ENCODE data around the gene UCP2.
"Not testable (repeated sequence)": the region's sequence is repeated elsewhere in the genome, so short reads cannot be mapped to it uniquely, and the experiment has no call there.

The UCP2 gene

DNA sequence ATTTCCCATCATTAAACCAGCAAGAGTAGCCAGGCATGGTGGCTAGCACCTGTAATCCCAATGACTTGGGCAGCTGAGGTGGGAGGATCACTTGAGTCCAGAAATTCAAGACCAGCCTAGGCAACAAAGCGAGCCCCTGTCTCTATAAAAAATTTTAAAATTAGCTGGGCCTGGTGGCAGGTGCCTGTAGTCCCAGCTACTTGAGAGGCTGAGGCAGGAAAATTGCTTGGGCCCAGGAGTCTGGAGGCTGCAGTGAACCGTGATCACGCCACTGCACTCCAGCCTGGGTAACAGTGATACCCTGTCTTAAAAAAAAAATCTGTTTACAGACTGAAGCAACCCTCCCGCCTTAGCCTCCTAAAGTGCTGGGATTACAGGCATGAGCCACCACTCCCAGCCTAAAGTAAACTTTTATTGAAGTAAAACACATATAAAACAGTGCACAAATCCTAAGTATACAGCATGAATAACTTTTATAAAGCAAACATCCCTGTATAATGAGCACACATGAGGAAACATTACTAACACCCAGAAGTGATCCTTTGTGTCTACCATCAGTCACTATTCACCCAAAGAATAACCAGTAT, 13.6 kb upstream of the UCP2 start:
- no peak for DNase-seq (ENCODE audit: low read depth in 2 of 3, low spot score in 2 of 3)

DNA sequence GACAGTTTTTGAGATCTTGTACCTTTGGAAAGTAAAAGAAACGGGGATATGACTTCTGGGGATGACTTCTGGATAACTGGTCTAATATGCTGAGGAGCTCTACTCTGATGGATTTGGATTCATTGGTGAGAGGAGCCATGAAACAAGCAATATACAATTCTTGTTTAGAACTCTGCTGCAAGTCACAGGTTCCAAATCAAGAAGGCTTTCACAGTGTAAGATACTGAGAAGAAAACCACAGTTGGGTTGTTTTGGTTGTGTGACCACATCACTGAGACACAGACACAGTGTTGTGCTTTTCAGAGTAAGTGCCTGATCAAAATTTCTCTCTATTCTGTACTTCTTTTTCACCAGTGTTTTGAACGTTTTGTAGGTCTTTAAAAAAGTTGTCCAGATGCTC, 13.1 kb upstream of the UCP2 start:
- DNase-seq (ENCODE audit: low read depth in 2 of 3, low spot score in 2 of 3): no peak

DNA sequence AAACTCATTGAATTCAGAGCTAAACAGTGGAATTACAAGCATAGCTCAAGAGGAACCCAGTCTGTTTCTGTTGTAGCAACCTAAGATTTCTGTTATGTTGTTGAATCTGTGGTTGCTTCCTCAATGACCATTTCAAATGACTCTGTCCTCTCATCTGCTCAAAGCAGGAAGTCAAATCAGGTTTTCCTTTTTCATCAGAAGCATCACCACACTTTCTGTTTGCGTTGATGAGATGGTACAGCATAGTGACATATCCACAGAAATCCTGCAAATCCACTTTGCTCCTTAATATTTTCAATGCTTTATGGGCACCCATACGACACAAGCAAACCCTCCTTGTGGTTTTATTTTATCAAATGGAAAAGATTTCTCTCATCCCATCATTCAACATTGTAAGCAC, 12.6 kb upstream of the UCP2 start:
- no peak for DNase-seq (ENCODE audit: low read depth in 2 of 3, low spot score in 2 of 3)

DNA sequence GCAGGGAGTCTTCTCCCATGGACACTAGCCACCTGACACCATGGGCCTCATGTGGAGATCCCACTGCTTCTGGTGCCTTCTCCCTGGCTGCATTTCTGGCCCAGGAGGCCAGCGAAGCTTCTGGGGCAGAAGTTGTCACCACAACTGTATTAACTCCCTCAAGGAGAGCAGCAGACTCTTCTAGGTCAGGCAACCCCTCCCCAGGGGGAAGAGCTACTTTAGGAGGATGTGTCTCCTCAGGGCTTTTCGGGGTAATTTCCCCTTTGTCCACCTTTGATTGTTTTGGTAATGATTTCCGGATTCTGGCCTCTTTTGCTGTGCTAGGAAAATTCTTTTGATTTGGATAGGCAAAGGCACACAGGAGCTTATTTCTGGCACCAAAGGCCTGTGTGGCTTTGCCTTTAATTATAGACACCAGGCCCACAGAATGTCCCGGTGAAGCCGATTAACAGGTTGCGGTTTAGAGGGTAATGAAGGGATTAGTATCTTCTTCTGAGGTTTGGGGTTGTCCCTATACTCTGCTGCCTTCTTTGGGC, 8.9 kb upstream of the UCP2 start:
- no peak for DNase-seq (ENCODE audit: low read depth in 2 of 3, low spot score in 2 of 3)

DNA sequence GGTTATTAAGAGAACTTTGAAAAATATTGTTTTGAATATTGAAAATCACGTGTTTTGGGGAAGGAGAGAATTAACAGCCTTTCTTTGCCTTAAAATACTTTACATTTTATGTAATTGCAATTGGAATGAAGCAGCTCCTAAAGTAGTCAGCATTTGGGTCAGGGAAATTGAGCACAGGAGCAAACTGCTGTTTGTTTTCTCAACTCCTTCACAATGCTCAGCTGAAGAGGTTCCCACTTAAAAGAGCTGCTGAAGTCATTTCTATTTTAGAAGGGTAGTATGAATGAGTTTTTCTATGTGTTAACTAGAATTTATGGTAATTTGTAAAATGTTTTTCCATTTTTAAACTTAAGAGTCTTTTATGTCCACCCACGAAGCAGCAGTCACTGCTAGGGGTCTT, 8.1 kb upstream of the UCP2 start:
- DNase-seq (ENCODE audit: low read depth in 2 of 3, low spot score in 2 of 3): no peak

DNA sequence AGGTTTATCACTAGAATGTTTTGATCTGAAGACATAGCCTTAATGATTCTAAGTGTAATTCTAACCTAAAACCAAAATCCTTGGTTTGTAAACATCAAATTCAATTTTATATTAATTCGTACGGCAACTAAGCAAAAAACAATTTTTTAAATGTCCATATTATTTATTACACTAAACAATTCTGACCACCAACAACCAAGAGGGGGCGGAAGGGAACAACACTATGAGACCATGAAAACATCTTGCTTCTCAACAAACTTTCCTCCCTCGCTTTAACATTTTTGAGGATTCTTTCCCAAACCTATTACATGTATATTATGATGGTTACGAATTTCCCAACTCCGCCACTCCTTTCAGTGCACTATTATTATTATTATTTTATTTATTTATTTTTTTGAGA, 6.5 kb upstream of the UCP2 start:
- DNase-seq (ENCODE audit: low read depth in 2 of 3, low spot score in 2 of 3): no peak

DNA sequence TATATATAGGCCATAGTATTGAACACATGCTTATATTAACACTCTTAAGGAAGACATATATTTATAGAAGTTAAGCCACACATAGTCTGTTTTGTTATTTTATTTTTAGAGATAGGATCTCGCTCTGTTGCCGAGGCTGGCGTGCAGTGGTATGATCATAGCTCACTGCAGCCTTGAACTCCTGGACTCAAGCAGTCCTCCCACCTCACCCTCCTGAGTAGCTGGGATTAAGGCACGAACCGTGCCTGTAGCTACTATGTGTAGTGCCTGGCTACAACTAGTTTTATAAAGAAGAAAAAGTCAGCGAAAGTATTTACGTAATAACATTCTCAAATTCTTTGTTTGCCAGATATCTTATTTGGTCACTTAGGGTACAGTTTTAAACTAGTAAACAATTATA, 5.6 kb upstream of the UCP2 start:
- DNase-seq (ENCODE audit: low read depth in 2 of 3, low spot score in 2 of 3): no peak

DNA sequence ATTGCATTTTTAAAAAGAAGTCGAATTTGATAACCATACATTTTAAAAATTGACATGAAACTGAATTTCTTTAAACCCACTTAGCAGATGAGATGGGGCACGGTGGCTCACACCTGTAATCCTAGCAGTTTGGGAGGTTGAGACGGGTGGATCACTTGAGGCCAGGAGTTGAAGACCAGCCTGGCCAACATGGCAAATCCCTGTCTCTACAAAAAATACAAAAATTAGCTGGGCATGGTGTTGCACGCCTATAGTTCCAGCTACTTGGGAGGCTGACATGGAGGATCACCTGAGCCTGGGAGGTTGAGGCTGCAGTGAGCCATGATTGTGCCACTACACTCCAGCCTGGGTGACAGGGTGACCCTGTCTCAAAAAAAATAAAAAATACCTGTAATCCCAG, 3.0 kb upstream of the UCP2 start:
- DNase-seq (ENCODE audit: low read depth in 2 of 3, low spot score in 2 of 3): not testable (repeated sequence)

DNA sequence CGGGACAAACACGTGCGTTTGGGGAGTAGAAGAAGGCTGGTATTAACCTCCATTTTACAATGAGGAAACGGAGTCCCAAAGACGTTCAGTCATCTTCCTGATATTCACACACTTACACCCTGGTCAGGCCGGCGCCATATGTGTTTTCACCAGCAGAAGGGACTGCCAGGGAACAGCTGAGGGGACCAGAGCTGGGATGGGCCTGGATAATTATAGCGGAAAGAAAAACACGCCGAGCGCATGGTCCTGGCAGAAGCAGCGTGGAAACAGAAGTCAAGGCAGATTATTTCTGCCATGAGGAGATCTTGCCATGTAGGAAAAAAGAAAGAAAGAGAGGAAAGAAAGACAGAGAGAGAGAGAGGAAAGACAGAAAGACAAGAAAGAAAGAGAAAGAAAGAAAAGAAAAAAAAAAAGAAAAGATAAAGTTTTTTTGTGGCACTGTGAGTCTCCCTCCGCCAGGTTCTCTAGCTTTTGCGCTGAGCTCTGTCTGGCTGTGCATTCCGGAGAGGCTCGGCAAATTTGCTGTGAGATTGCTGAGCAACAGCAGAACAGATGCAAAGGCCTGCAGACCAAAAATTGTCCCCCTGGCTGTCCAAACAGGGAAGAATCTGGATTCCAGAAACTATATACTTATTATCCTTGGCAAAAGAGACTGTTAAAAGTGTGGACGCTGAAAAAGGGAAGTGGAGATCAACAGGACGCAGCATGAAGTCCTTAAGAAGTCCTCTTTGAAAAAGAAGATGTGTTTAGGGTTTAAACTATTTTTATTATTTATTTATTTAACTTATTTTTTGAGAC, 1.3 kb upstream of the UCP2 start:
- DNase-seq (ENCODE audit: low read depth in 2 of 3, low spot score in 2 of 3): no peak

DNA sequence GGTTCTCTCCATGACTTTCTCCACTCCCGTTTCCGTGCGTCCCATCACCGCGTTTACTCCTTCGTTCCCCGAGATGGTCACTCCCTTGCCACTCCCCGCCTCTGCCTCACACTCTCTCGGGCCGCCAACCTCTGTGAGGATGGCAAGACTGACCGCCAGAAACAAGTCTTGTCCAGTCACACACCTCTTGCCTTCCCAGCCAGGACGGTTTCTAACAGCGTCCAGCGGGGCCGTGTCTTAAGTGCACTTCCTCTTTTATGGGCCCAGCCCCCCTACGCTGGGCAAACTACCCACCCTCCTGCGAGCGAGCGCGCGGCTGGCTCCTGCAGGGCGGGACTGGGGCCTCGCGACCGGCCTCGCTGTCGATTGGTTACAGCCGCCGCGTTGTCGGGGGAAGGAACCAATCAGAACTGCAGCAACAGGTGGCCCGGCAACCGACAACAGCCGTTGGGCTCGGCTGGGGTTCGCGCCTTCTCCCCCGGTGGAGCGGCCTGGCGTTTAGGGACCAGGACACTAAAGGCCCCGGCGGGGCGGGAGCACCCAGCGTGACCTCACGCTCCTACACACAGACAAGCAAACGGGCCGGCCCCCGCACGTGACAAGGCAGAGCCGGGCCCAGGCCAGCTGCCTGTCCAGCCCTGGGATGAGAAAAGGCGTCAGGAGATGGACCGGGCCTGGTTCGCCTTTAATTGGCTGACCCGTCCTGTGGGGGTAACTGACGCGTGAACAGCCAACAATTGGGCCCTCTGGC, 522 bp upstream of the UCP2 start:
- peak in 2 of 3 experiments; percentile 75 to 90 for DNase-seq (ENCODE audit: low read depth in 2 of 3, low spot score in 2 of 3)

DNA sequence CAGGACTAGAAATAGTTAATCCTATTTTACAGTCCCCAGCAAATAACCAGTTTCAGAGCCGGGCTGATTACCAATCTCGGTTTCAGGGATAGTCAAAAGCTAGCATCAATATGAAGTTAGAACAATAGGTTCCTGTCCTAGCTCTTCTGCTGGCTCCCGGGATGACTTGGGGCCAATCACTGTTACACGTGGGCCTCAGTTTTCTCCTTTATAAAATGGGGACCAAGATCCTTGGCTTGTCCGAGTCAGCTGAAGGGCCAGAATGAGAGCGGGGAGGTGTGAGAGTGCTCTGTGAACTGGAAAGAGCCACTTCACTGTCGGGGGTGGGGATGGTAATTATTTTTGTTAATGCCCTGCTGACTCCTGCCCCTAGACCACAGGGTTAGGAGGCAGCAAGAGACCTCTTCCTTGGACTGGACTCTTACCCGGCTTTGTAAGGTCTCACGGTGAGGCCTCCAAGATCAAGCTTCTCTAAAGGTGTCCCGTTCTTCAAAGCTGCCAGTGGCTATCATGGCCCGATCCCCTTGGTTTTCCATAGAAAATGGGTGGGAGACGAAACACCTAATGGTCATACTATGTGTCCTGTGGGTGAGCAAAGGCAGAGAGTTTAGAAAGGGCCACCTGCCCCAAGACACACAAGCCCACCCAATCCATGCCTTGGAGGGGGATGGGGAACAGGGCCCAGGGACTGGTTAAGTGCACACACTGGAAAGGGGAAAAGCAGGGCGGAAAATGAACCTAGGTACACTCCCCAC, 1.4 kb downstream of the UCP2 start:
- DNase-seq (ENCODE audit: low read depth in 2 of 3, low spot score in 2 of 3): no peak

DNA sequence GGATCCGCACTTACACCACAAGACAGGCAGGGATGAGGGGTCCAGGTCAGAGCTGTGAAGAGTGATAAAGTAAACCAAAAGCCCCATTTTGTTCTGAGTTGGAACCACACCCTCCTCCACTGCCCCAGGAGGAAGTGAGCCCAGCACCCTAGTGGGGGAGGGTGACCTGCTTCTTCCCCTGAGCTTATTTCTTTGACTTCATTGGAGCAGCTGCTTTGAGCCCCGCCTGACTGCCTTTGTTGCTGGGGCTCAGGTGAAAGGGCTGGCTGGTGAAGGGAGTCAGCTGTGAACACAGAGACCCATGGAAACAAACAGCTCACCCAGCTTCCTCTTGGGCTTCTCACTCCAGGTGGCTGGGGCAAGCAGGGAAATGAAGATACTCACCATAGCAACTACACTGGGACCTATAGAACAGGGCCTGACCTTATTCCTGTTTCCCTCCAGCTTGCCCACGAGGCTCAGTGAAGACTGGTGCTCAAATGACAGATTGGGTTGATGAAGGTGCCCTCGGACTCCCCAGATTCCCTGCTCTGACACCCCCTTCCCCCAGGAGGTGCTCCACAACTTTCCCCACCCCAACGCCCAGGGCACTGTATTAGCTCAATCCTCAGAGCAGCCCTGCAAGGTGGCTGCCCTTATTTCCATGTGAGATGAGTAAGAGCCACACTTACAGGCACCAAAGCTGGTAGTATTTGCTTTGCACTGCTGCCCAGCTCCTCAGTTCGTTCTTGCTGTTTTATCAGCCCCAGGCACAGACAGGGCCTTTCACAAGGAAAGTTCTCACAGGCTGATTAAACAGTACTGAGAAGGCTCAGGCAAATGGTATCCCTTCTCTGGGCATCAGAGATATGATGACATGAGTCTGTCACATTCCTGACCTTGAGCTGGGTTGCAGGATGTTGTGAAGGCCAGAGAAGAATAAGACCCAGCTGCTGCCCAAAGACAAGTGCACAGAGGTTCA, 2.4 kb downstream of the UCP2 start:
- DNase-seq (ENCODE audit: low read depth in 2 of 3, low spot score in 2 of 3): no peak

DNA sequence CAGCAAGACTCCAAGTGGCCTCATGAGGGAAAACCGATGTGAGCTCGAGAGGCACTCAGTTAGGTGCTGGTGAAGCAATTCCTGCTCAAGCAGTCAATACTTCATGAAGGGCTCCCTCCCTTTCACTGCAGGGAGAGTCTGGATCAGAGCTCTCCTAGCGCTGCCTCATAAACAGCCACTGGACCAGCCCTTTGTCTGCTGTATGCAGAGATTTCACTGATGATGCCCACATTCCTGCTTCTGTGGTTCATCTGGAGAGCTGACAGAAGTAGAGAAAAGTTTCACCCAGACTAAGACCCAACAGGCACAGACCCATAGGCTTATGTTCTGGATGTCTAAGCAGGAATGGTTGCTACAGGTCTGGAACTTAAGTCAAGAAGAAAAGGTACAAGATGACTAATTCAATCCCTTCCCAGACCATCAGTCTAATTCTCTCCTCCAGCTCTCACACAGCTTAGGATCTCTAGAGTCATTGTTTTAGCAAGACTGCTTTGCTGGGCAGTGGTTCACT, 4.0 kb downstream of the UCP2 start:
- no peak for DNase-seq (ENCODE audit: low read depth in 2 of 3, low spot score in 2 of 3)

DNA sequence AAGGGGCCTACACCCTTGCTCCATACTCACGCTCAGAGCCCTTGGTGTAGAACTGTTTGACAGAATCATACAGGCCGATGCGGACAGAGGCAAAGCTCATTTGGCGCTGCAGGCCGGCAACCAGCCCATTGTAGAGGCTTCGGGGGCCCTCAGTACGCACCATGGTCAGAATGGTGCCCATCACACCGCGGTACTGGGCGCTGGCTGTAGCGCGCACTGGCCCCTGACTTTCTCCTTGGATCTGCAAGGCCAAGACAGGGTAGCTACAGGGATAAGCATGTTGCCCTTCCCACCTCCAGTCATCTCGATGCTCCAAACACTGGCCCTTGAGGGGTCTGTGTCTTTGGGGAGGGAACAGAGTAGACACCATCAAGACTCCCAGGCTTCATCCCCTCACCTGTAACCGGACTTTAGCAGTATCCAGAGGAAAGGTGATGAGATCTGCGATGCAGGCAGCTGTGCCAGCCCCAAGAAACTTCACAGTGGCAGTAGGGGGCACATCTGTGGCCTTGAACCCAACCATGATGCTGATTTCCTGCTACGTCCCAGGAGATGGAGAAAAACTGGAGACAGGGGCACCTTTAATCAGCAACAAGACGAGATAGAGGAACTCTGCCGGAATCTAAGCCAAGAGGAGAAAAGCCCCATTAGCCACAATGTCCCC, 4.7 kb downstream of the UCP2 start:
- no peak for DNase-seq (ENCODE audit: low read depth in 2 of 3, low spot score in 2 of 3)

DNA sequence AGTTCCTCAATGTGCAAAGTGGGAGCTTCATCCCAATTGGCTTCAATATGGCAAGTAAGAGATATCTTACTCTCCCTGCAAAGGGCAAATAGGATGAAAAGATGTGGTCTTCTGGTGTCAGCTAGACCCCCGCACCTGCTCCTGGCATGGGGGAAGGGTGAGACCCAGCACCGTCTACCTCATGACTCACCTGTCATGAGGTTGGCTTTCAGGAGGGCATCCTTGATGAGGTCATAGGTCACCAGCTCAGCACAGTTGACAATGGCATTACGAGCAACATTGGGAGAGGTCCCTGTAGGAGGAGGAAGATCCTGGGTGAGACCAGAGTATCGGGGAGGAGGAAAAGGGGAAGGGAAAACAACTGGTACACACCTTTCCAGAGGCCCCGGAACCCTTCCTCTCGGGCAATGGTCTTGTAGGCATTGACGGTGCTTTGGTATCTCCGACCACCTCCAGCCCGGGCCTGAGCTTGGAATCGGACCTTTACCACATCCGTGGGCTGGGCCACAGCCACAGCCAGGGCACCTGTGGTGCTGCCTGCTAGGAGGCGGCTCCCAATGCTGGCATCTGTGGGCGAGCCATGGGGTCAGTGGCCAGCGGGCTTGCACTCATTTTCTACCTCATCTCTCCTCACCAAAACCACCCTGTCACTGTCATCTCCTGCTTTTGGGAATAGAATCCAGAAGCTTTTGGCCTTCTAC, 6.0 kb downstream of the UCP2 start:
- no peak for DNase-seq (ENCODE audit: low read depth in 2 of 3, low spot score in 2 of 3)

DNA sequence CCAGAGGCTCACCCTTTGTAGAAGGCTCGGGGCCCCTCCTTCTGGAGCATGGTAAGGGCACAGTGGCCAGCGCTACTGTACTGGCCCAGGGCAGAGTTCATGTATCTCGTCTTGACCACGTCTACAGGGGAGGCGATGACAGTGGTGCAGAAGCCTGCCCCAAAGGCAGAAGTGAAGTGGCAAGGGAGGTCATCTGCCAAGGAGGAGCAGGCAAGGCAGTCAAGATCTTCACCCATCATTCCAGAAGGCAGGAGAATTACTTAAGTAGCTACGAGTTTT, 7.2 kb downstream of the UCP2 start:
- no peak for DNase-seq (ENCODE audit: low read depth in 2 of 3, low spot score in 2 of 3)

DNA sequence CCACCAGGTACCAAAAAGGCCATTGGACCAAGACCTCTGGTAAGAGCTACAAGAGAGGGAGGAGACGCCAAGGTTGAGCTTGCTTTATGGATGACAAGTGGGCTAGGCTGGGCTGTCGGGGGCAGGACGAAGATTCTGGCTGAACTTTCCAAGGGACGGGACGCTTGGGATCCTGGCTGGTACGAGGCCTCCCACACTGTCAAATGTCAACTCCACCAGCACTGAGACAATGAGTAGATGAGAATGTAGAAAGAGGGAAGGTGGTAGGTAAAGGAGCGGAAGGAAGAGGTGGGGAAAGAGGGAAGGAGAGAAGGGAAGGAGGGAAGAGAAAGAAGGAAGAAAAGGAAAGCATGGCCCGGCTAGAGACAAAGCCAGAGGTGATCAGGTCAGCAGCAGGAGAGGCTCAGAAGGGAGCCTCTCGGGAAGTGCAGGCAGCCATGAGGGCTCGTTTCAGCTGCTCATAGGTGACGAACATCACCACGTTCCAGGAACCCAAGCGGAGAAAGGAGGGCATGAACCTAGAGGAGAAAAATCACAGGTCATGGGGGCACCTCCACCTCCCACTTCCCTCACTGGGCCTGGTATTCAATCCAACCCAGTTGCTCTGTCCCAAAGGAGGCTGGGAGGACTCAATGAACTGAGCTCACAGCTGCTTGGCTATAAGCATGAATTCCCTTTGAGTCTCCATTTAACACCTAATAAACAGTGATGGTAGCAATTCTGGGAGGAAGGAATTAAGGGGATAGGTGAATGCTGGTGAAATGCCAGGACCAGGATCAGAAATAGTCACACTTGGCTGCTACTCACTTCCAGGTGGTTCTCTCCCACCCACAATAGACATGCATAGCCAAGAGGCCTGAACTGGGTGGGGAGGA, 7.8 kb downstream of the UCP2 start:
- no peak for DNase-seq (ENCODE audit: low read depth in 2 of 3, low spot score in 2 of 3)

Data from activated CD8-positive, alpha-beta memory T cell treated with anti-CD3 and anti-CD28 coated beads for 48 hours (primary cell).